SKM-1 treated with dmso at 0.1 percent for 144 hours (cell line): ENCODE measurements around the gene PAPLN.
"Not testable (repeated sequence)": the region's sequence is repeated elsewhere in the genome, so short reads cannot be mapped to it uniquely, and the experiment has no call there.

ENCODE experiments used
- DNase-seq: peaks from one replicate; lab custom pipeline; 2025; ENCODE audit not compliant: unreplicated experiment; lab: John Stamatoyannopoulos, UW

Gene PAPLN, protein sequence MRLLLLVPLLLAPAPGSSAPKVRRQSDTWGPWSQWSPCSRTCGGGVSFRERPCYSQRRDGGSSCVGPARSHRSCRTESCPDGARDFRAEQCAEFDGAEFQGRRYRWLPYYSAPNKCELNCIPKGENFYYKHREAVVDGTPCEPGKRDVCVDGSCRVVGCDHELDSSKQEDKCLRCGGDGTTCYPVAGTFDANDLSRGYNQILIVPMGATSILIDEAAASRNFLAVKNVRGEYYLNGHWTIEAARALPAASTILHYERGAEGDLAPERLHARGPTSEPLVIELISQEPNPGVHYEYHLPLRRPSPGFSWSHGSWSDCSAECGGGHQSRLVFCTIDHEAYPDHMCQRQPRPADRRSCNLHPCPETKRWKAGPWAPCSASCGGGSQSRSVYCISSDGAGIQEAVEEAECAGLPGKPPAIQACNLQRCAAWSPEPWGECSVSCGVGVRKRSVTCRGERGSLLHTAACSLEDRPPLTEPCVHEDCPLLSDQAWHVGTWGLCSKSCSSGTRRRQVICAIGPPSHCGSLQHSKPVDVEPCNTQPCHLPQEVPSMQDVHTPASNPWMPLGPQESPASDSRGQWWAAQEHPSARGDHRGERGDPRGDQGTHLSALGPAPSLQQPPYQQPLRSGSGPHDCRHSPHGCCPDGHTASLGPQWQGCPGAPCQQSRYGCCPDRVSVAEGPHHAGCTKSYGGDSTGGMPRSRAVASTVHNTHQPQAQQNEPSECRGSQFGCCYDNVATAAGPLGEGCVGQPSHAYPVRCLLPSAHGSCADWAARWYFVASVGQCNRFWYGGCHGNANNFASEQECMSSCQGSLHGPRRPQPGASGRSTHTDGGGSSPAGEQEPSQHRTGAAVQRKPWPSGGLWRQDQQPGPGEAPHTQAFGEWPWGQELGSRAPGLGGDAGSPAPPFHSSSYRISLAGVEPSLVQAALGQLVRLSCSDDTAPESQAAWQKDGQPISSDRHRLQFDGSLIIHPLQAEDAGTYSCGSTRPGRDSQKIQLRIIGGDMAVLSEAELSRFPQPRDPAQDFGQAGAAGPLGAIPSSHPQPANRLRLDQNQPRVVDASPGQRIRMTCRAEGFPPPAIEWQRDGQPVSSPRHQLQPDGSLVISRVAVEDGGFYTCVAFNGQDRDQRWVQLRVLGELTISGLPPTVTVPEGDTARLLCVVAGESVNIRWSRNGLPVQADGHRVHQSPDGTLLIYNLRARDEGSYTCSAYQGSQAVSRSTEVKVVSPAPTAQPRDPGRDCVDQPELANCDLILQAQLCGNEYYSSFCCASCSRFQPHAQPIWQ

DNA sequence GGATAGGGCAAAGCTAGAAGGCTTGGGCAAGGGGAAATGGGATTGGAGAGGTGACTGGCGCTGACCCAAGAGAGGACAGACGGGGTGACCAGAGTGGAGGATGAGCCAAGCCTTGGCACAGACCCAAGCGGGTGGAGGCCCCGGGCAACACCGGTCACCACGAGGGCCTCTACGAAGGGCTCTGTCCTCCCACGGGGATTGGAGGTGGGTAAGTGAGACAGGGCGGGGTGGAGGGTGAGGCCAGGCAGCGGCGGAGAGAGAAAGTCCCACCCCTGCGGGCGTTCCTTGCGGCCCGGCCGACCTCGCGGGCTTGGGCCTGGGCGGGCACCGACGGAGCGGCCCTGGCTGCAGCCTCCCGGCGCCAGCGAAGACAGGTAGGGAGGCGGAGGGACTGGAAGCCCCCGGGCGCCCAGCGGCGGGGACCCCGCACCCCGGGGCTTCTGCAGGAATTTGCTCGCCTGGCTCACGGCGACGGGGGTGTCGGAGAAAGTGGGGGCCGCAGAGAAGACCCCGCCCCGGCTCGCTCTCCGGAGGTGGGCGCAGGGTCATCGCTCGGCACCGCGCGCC, at the start of gene PAPLN:
Gene PAPLN, plus strand, starts transcription at position 288 of the 567 bp plus-strand sequence. CDS start 2,273 bp downstream, outside the sequence.
- no peak for DNase-seq

DNA sequence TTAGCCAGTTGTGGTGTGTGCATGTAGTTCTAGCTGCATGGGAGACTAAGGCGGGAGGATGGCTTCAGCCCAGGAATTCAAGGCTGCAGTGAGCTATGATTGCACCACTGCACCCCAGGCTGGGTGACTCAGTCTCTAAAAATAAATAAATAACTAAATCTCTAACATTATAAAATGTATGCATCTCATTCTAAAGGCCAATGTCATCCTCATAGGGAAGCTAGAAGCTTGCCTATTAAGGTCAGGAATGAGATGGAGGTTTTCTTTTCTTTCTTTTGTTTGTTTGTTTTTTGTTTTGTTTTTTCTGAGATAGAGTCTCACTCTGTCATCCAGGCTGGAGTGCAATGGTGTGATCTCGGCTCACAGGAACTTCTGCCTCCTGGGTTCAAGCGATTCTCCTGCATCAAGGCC, 48.8 kb upstream of the PAPLN start:
- DNase-seq = no peak

- DNase-seq = no peak
Observed at GRCh38 chr14:73189651-73190050, 47.7 kb upstream of the PAPLN start.

DNA sequence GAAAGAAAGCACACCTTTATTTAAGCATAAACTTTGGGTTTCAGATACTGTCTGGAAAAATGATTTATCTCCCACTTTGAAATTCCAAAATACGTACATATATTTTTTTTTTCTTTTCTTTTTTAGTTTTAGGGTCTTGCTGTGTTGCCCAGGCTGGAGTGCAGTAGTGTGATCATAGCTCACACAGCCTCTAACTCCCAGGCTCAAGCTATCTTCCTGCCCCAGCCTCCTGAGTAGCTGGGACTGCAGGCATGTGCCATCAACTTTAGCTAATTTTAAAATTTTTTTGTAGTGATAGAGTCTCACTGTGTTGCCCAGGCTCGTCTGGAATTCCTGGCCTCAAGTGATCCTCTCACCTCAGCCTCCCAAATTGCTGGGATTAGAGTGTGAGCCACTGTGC, 45.9 kb upstream of the PAPLN start:
- no peak for DNase-seq

DNA sequence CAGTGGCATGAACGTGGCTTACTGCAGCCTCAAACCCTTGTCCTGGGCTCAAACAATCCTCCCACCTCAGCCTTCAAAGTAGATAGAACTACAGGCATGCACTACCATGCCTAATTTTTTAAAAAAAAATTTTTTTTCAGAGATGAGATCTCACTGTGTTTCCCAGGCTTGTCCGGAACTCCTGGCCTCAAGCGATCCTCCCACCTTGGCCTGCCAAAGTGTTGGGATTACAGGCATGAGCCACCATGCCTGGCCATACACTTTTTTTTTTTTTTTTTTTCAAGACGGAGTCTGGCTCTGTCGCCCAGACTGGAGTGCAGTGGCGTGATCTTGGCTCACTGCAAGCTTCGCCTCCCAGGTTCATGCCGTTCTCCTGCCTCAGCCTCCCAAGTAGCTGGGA, 43.0 kb upstream of the PAPLN start:
- DNase-seq = not testable (repeated sequence)

- no peak for DNase-seq
Observed at GRCh38 chr14:73198253-73198652, 39.1 kb upstream of the PAPLN start.

- DNase-seq = no peak
Observed at GRCh38 chr14:73203527-73203926, 33.8 kb upstream of the PAPLN start.

- DNase-seq = no peak
Observed at GRCh38 chr14:73207615-73208014, 29.7 kb upstream of the PAPLN start.

DNA sequence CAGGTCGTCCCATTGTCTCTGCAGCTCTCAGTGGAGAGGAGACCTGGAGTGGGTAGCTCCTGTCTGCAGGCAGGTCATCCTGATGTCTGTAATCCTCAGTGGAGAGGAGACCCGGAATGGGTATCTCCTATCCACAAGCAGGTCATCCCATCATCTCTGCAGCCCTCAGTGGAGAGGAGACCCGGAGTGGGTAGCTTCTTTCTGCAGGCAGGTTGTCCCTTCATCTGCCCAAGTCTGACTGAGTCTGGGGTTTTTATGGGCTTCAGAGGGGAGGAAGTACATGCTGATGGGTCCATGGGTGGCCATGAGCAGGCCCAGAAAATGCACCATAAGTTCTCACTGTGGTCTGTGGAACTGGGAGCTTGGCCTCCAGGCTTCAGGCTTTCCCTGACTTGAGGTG, 28.9 kb upstream of the PAPLN start:
- no peak for DNase-seq

- DNase-seq = no peak
Observed at GRCh38 chr14:73208846-73209245, 28.5 kb upstream of the PAPLN start.

- DNase-seq = no peak
Observed at GRCh38 chr14:73209953-73210352, 27.4 kb upstream of the PAPLN start.

GRCh38 chr14:73211251-73212040, 25.9 kb upstream of the PAPLN start:
- no peak for DNase-seq

DNA sequence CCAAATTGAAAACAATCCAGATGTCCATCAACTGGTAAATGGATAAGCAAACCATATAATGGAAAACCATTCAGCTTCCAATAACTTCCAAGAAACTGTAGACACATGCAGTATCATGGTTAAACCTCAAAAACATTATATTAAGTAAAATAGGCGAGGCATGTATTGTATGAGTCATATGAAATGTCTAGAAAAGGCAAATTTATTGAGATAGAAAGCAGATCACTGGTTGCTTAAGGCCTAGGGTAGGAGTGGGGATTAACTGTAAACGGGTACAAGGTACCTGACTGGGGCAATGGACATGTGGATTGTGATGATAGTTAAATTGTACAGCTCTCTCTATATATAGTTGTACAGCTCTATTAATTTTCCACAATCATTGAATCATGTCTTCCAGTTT, 21.3 kb upstream of the PAPLN start:
- no peak for DNase-seq

- DNase-seq = no peak
Observed at GRCh38 chr14:73217411-73217810, 19.9 kb upstream of the PAPLN start.

GRCh38 chr14:73220061-73220460, 17.2 kb upstream of the PAPLN start:
- no peak for DNase-seq

- no peak for DNase-seq
Observed at GRCh38 chr14:73220634-73221033, 16.7 kb upstream of the PAPLN start.

GRCh38 chr14:73221945-73222344, 15.4 kb upstream of the PAPLN start:
- DNase-seq = no peak

- DNase-seq = no peak
Observed at GRCh38 chr14:73223049-73223448, 14.3 kb upstream of the PAPLN start.

DNA sequence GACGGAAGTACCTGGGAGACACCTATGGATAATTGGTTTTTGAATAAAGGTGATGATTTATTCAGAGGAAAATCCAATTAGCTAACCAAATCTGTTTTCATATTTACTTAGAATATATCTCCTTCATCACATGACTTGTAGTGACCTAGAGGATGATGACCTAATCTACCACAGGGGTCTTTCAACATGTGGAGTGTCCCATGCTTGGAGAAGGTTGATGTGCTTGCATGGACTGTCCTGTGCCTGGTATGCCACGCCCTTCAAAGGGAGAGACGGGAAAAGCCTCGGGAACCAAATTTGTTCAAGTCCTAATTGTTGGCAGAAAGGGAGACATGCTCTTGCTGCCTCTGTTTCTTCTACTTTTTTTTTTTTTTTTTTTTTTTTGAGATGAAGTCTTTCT, 11.8 kb upstream of the PAPLN start:
- no peak for DNase-seq
